ENCODE results near the gene GALNT11. TPM values are rescaled to one million over a fixed set of nuclear protein-coding genes. Genes with fewer than 3 reads are reported as not detected.
"Not testable (repeated sequence)": the region's sequence is repeated elsewhere in the genome, so short reads cannot be mapped to it uniquely, and the experiment has no call there.

The GALNT11 gene
- total and polyA plus RNA-seq, 8 donors = 36.5 to 69.0 (median 61.6) TPM

DNA sequence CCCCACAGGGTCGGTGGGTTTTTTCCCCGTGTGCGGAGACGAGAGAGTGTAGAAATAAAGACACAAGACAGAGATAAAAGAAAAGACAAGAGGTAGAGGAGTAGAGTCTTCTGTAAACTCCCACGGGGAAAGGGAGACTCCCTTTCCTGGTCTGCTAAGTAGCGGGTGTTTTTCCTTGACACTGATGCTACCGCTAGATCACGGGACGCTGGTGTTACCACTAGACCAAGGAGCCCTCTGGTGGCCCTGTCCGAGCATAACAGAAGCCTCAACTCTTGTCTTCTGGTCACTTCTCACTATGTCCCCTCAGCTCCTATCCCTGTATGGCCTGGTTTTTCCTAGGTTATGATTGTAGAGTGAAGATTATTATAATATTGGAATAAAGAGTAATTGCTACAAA is 4.6 kb downstream of the GALNT11 start:
- H3K4me3 ChIP-seq; H3K27ac ChIP-seq; H3K27me3 ChIP-seq; H3K36me3 ChIP-seq; ATAC-seq; DNase-seq; intact Hi-C loops (cut with DNase I); H3K9me3 ChIP-seq: not testable (repeated sequence)
- H3K4me1 ChIP-seq = peaks cover 8 to 38% of the 10 kb centered on the region in 2 donors
- peak; percentile 28 to 45 for TF ChIP-seq CTCF (IDR thresholded peaks at IDR 0.05)

DNA sequence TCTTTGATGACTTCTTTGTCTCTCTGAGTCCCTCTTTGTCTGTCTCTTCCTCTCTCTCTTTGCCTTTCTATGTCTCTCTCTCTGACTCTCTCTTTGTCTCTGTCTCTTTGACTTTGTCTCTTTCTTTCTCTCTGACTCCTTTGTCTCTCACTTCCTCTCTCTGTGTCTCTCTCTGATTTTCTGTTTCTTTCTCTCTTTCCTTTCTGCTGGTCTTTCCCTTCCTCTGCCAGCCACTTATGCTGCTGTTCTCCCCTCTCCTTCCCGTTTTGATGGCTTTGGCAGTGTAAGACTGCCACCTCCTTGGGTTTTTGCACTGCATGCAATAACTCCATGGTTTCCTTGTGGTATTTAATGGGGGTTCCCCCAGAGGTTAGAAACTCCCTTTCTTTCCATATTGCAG is 5.2 kb downstream of the GALNT11 start:
- H3K4me1 ChIP-seq = peaks cover 8 to 37% of the 10 kb centered on the region in 2 donors
- H3K4me3 ChIP-seq; H3K36me3 ChIP-seq; H3K27me3 ChIP-seq; H3K27ac ChIP-seq; DNase-seq; H3K9me3 ChIP-seq; intact Hi-C loops (cut with DNase I); ATAC-seq: not testable (repeated sequence)

DNA sequence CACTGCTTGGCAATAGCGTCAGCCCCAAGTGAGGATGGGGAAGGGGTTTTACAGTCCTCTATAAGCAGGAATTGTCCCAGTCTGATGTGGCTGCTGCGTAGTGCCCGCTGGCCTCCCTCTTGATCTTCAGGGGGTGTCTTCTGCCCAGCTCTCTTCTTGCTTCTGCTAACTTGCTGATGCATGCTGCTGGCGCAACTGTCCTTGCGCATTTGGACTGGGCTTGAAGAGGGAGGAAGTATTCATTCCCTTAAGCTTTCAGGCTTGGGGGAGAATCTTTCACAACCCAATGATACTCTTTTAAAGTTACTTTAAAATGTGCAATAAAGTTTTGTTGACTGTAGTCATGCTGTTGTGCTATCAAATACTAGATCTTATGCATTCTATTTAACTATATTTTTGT is 10.3 kb downstream of the GALNT11 start:
- H3K9me3 ChIP-seq = peaks cover 0 to 35% of the 10 kb centered on the region in 2 donors
- TF ChIP-seq CTCF (IDR thresholded peaks at IDR 0.05) = no peak
- ATAC-seq = no peak

DNA sequence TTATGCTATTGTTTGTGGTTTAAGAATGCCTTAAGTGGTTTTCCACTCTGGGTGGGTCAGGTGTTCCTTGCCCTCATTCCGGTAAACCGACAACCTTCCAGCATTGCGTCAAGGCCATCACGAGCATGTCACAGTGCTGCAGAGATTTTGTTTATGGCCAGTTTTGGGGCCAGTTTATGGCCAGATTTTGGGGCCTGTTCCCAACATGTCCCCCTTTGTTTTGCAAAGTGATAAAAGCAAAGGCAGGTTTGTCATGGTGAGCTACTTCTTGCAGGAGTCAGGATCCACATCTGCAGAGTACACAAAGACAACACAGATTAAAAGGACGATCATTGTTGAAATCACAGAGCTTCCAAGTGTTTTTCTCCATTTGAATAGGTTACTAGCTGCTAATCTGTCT is 12.9 kb downstream of the GALNT11 start:
- peaks cover 0 to 38% of the 10 kb centered on the region in 2 donors for H3K9me3 ChIP-seq
- intact Hi-C loops (cut with DNase I); H3K27ac ChIP-seq; H3K27me3 ChIP-seq; DNase-seq; H3K4me3 ChIP-seq; ATAC-seq; H3K4me1 ChIP-seq; H3K36me3 ChIP-seq: not testable (repeated sequence)

More for the DNA sequence above, 10.3 kb downstream of the GALNT11 start:
- Histone ChIP-seq H3K36me3 (no peaks in the 10 kb centered on the region), H3K27ac (no peak overlapping the region), H3K4me3 (no peak overlapping the region), H3K4me1 (peaks cover 0 to 6% of the 10 kb centered on the region in 2 donors), H3K27me3 (no peaks in the 10 kb centered on the region)
- intact Hi-C loops (cut with DNase I) = no loop called here
- no peak for DNase-seq

- ATAC-seq; H3K4me1 ChIP-seq; intact Hi-C loops (cut with DNase I); H3K27me3 ChIP-seq; H3K27ac ChIP-seq; H3K36me3 ChIP-seq; H3K4me3 ChIP-seq: not testable (repeated sequence)
- DNase-seq = peak in 1 of 4 donors; percentile 82
- H3K9me3 ChIP-seq = peaks cover 0 to 56% of the 10 kb centered on the region in 2 donors
Observed at GRCh38 chr7:152043086-152043485, 17.6 kb downstream of the GALNT11 start.

DNA sequence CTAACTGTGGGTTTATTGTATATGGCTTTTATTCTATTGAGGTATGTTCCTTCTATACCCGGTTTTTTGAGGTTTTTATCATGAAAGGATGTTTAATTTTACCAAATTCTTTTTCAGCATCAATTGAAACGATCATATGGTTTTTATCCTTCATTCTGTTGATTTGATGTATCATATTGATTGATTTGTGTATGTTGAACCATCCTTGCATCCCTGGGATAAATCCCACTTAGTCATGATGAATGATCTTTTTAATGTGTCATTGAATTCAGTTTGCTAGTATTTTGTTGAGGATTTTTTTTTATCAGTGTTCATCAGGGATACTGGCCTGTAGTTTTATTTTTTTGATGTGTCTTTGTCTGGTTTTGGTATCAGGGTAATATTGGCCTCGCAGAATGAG is 19.4 kb downstream of the GALNT11 start:
- H3K27ac ChIP-seq; H3K4me1 ChIP-seq; H3K36me3 ChIP-seq; H3K4me3 ChIP-seq; H3K27me3 ChIP-seq; DNase-seq; ATAC-seq; intact Hi-C loops (cut with DNase I): not testable (repeated sequence)
- peaks cover 0 to 42% of the 10 kb centered on the region in 2 donors for H3K9me3 ChIP-seq

DNA sequence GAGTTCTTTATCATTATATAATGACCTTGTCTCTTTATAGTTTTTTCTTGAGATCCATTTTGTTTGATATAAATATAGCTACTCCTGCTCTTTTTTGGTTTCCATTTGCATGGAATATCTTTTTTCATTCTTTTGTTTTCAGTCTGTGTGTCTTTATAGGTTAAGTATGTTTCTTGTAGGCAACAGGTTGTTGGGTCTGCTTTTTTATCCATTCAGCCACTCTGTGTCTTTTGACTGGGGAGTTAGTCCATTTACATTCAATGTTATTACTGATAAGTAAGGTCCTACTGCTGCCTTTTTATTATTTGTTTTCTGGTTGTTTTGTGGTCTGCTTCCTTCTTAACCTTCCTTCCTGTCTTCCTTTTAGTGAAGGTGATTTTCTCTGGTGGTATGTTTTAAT is 21.1 kb downstream of the GALNT11 start:
- ATAC-seq (no peak), DNase-seq (no peak)
- Histone ChIP-seq H3K27me3 (no peaks in the 10 kb centered on the region), H3K27ac (no peak overlapping the region), H3K4me1 (peaks cover 0 to 6% of the 10 kb centered on the region in 2 donors), H3K36me3 (no peaks in the 10 kb centered on the region), H3K9me3 (peaks cover 0 to 36% of the 10 kb centered on the region in 2 donors), H3K4me3 (no peak overlapping the region)
- no peak for TF ChIP-seq CTCF (IDR thresholded peaks at IDR 0.05)
- intact Hi-C loops (cut with DNase I) = no loop called here
